ENCODE data around the gene DCTN4. TPM values are rescaled to one million over a fixed set of nuclear protein-coding genes. Genes with fewer than 3 reads are reported as not detected.
"Not testable (repeated sequence)": the region's sequence is repeated elsewhere in the genome, so short reads cannot be mapped to it uniquely, and the experiment has no call there.

DCTN4 gene
- 31.0 and 47.0 TPM in 2 replicates for total RNA-seq (2014; rRNA removed; shearing (Covaris generic))

DNA sequence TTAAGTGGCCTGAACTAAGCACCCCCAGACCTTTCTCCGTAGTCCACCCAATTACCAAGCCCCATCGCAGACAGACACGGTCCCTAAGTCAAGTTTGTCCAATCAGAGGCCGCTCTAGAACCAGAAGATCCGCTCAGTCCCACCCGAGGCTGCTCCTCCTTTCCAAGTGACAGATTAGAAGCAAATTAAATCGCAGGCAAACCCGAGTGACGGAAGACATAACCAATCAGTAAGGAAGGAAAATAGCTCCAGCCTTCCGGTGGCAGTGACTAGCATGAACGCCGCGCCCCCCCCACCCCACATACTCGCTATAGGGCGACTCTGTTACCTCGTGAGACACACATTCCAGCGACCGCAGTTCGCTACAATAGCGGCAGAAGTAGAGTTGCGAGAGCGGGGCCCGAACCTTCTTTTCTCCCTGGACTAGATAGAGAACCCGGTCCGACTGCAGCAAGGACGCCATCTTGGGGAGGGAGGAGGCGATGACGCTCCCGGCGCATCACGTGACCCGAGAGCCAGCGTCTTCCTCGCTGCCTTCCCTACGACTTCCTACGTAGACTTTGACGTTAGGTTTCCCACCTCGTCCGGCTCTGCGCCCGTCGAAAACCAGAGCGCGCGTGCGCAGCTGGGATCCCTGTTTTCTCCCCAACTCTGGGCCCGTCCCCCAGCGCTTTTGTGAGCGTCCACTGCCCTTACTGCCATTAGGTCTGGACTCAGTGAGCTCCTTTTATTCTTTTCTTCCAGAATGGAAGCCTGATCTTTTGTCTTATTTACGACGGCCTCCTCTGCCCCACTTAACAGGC lies at the start of gene DCTN4:
Gene DCTN4, minus strand, starts transcription at position 487 of the 803 bp plus-strand sequence. Its CDS starts 24 bp downstream, at position 463.
- in situ Hi-C loops (cut with HindIII; ENCODE audit: low sequenced_read_pairs): no loop called here
- DNase-seq (ENCODE audit: low spot score): peak; percentile 100

DNA sequence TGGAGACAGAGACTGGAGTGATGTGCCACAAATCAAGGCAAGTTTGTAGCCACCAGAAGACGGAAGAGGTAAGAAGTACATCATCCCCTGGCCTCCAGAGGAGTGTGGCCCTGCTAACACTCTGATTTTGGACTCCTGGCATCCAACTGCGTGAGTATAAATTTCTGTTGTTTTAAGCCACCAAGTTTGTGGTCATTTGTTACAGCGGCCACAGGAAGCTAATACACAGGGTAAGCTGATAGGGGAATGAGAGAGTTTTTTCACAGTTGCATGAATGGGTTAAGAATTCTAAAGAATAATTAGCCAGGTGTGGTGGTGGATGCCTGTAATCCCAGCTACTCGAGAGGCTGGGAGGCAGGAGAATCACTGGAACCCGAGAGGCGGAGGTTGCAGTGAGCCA lies 45.6 kb upstream of the DCTN4 start:
- no peak for DNase-seq (ENCODE audit: low spot score)
- in situ Hi-C loops (cut with HindIII; ENCODE audit: low sequenced_read_pairs): no loop called here

DNA sequence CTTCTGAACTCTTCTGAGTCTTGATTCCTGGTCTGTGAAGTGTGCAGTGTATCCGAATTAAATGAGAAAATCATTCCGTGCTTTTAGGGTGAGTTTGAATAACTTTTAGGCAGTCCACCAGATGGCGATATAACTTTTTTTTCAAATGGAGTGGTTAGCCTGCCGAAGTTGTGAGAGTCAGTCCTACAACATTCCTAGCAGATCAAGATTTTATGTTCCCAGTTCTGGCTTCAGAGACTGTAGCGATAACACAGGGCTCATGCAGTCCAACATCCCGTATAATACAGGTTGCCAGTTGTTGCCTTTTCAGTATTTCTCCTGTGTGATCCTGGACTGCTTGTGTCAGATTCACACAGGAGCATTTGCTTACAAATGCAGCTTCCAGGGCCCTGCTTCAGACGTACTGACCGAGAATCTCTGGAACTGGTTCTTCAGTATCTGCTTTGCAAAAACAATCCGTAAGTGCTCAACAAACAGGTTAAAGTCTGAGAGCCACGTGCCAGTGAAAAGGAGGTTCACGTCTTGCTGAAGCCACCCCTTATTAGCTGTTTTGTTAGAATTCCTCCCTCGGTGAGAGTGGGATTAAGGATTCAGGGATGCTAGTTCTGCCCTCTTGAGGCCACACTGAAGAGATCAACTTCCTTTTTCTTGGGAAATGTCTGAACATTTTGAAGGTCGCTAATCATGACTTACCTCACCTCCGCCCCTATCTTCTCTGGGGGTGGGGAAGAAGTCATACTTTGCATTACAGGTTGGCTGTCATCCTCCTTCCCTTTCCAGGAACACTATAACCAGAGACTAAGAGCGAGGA lies 42.5 kb upstream of the DCTN4 start:
- DNase-seq (ENCODE audit: low spot score): peak; percentile 80
- in situ Hi-C loops (cut with HindIII; ENCODE audit: low sequenced_read_pairs): no loop called here

DNA sequence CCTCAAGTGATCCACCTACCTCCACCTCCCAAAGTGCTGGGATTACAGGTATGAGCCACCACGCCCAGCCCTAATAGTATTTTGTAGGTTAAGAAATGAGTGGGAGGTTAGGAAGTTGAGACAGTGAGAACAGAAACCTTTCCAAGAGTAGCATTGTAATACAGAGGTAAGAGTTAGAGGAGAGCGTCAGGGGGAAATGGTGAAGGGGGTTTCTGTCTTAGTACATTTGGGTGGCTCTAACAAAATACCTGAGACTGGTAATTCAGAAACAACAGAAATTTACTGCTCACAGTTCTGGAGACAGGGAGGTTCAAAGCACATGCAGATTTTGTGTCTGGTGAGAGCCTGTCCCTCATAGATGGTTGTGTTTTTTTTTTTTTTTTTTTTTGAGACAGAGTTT lies 38.6 kb upstream of the DCTN4 start:
- no peak for DNase-seq (ENCODE audit: low spot score)
- in situ Hi-C loops (cut with HindIII; ENCODE audit: low sequenced_read_pairs): no loop called here

DNA sequence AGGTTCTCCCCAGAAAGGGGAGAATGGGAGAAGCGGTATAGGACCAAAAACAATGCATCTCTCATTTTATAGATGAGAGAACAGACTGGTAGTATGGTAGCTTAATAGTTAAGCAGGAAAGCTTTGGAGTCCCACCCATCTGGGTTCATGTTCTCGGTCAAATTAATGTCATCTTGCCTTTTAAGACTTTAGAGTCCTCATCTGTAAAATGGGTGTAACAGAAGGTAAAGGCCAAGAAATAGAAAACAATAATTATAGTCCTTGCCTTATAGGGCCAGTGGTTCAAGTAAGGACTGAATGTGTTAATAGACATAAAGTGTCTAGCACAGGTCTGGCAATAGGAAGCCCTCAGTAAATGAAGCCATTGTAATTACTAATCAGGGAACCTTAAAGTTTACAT lies 36.1 kb upstream of the DCTN4 start:
- in situ Hi-C loops (cut with HindIII; ENCODE audit: low sequenced_read_pairs): no loop called here
- no peak for DNase-seq (ENCODE audit: low spot score)

DNA sequence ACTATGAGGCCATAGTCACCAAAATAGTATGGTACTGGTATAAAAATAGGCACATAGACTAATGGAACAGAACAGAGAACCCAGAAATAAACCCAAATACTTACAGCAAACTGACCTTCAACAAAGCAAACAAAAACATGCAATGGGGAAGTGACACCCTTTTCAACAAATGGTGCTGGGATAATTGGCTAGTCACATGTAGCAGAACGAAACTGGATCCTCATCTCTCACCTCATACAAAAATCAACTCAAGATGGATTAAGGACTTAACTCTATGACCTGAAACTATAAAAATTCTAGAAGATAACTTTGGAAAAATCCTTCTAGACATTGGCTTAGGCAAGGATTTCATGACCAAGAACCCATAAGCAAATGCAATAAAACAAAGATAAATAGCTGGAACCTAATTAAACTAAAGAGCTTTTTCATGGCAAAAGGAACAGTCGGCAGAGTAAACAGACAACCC lies 34.6 kb upstream of the DCTN4 start:
- DNase-seq (ENCODE audit: low spot score); in situ Hi-C loops (cut with HindIII; ENCODE audit: low sequenced_read_pairs): not testable (repeated sequence)

DNA sequence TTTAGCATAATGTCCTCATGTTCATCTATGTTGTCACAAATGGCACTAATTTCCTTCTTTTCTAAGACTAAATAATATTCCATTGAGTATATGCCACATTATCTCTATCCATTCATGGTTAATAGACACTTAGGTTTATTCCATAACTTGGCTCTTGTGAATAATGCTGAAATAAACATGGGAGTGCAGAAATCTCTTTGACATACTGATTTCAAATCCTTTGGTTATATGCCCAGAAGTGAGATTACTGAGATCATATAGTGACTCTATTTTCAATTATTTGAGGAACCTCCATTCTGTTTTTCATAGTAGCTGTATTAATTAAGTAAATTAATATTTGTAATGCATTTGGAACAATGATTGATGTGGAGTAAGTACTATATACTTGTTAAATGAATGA lies 32.7 kb upstream of the DCTN4 start:
- in situ Hi-C loops (cut with HindIII; ENCODE audit: low sequenced_read_pairs): no loop called here
- no peak for DNase-seq (ENCODE audit: low spot score)

DNA sequence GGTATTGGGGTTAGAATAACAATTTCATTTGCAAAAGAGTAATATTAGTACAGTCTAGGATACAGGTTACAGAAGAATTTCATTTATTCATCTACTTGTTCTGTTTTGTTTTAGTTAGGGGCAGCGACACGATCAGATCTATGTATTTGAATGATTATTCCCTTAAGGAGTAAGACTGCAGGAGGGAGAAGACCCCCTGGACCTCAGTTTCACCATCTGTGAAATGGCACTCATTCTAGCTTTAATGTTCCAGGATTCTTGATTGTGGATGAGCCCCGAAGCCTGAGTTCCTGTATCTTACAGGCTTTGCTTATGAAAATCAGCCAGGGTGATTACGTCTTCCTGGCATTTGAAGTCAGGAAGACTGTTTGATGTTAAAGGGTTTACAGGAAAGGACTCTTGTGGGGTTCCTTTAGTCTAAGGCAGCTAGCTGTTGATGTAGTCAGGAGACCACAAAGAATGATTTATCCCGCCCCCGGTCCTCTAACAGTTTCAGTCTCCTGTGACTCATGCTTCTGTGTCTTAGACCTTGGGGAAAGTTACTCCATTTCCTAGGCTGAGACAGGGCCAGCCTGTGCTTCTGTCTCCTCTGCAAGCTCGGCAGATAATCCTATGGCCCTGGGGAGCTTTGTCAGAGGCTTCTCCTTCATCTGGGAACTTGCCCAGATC lies 31.3 kb upstream of the DCTN4 start:
- in situ Hi-C loops (cut with HindIII; ENCODE audit: low sequenced_read_pairs): loop anchor here (5.0 kb wide), 1 partner anchor 38 kb away; no protein-coding TSS in a partner anchor
- no peak for DNase-seq (ENCODE audit: low spot score)

DNA sequence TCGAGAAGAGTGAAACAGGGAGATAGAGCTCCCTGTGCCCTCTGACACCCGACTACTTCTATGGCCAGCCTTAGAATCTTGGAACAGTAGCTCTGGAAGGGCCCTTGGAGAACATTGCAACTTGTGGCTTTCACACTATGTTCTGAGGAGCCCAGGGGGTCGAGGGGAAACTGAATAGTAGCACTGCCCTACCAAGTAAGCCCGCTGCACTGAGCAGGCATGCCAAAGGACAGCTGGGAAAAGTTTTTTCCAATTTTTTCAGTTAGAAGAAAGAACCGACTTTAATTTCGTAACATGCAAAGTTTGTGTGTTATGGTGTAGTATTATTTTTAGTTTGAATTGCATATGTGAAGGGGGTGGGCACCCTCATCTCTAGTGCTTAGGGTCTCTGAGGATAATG lies 30.6 kb upstream of the DCTN4 start:
- in situ Hi-C loops (cut with HindIII; ENCODE audit: low sequenced_read_pairs): loop anchor here (5.0 kb wide), 1 partner anchor 37 kb away; no protein-coding TSS in a partner anchor
- DNase-seq (ENCODE audit: low spot score): no peak

DNA sequence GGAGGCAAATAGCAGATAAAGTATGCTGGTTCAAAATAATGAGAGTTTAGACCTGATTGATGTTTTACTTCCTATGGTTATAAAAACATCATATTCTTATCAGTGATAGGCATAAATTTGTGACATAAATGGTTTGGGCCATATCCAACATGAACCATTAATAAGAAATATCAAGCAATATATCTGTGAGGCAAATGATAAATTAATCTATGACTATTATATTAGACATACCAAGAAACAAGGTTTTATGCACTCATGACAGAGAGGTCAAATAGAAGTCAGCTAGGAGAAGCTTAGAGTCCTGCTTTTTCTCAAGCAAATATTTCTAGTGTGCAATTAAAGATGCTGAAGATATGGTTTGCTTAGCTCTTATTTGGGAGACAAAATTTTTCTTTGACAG lies 30.2 kb upstream of the DCTN4 start:
- in situ Hi-C loops (cut with HindIII; ENCODE audit: low sequenced_read_pairs): loop anchor here (5.0 kb wide), 1 partner anchor 37 kb away; no protein-coding TSS in a partner anchor
- no peak for DNase-seq (ENCODE audit: low spot score)

DNA sequence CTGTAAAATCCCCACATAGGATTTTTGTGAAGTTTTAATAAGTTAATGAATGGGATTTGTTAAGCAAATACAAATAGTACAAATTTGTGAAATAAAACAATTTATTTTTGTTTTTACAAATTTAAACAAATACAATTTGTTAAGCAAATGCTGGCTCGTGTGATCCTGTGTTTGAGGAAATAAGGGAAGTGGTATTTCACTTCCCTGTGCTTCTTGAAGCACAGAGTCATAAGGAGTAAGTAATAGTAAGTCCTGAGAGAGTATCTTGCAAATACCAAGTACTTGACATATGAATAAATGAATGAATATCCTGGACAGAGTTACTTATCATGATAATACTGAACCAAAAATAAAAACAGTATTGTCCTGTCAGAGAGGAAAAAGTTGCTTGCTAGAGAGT lies 28.8 kb upstream of the DCTN4 start:
- DNase-seq (ENCODE audit: low spot score): no peak
- in situ Hi-C loops (cut with HindIII; ENCODE audit: low sequenced_read_pairs): loop anchor here (5.0 kb wide), 1 partner anchor 35 kb away; no protein-coding TSS in a partner anchor

DNA sequence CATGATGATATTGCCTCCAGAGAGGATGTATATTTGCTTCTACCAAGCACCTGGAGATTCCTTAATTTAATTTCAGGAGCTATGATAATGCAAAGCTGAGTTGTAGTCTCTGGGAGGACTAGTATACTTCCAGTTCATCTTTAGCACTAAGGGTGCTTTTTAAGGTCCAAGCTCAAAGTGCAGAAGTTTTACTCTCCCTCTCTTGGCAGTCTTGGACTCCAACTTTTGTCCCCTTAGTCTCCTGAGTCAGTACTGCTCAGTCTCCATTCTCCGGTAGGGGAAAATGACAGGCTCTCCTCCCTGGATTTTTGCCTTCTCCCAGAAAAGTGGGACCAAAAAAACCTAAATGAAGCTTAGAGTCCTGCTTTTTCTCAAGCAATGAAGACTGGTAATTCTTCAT lies 28.1 kb upstream of the DCTN4 start:
- in situ Hi-C loops (cut with HindIII; ENCODE audit: low sequenced_read_pairs): loop anchor here (5.0 kb wide), 1 partner anchor 35 kb away; no protein-coding TSS in a partner anchor

DNA sequence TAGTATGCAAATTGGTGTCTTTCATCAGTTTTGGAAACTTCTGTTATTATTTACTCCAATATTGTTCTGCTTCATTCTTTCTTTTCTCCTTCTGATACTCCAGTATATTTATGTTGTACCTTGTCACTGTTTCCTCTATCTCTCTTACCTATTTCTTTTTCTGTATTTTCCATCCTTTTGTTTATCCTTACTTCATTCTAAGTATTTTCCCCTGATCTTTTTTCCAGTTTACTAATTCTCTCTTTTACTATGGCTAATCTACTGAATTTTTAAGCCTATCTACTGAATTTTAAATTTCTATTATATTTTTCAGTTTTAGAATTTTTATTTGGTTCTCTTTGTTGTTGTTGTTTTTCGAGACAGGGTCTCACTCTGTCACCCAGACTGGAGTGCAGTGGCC lies 27.1 kb upstream of the DCTN4 start:
- DNase-seq (ENCODE audit: low spot score): no peak
- in situ Hi-C loops (cut with HindIII; ENCODE audit: low sequenced_read_pairs): loop anchor here (5.0 kb wide), 1 partner anchor 34 kb away; no protein-coding TSS in a partner anchor

More for the DNA sequence above, 28.1 kb upstream of the DCTN4 start:
- no peak for DNase-seq (ENCODE audit: low spot score)

DNA sequence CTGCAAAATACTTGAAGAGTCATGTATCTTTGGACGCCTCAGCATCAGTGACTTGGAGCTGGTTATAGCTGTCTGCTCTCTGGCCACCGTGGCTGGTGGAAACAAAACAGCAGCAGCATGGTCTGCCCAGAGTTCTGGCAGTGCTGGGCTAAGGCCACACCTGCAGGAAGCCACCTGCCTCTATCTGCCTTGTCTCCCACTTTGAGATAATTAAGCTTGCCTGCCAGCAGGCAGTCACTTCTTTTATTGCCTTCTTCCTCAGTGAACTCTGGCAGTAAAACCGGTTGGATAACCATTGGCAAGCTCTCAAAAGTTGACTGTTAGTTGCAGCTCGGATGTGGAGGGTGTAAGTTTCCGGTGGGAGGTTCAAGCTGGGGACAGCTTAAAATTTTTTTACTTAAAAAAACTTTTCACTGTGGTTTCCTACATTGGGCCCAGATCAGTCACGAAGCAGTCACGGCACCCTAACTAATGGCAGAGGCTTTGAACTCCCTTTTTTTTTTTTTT lies 24.7 kb upstream of the DCTN4 start:
- DNase-seq (ENCODE audit: low spot score): peak; percentile 35
- in situ Hi-C loops (cut with HindIII; ENCODE audit: low sequenced_read_pairs): no loop called here

DNA sequence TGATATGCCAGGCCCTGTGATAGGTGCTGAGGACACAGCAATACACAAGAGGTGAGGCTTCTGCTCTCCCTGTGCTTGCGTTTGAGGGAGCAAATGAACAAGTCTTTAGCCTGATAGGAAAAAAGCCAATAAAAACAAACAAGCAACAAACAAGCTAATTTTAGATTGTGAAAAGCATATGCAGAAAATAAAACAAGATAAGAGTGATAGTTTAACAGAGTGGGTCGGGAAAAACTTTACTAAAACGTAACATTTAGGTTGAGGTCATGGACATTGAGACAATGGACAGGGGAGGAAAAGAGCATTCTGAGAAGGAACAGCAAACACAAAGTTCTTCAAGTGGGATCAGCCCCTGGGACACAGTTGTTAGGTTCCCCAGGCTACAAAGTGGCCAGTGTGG lies 24.0 kb upstream of the DCTN4 start:
- in situ Hi-C loops (cut with HindIII; ENCODE audit: low sequenced_read_pairs): no loop called here
- DNase-seq (ENCODE audit: low spot score): no peak

DNA sequence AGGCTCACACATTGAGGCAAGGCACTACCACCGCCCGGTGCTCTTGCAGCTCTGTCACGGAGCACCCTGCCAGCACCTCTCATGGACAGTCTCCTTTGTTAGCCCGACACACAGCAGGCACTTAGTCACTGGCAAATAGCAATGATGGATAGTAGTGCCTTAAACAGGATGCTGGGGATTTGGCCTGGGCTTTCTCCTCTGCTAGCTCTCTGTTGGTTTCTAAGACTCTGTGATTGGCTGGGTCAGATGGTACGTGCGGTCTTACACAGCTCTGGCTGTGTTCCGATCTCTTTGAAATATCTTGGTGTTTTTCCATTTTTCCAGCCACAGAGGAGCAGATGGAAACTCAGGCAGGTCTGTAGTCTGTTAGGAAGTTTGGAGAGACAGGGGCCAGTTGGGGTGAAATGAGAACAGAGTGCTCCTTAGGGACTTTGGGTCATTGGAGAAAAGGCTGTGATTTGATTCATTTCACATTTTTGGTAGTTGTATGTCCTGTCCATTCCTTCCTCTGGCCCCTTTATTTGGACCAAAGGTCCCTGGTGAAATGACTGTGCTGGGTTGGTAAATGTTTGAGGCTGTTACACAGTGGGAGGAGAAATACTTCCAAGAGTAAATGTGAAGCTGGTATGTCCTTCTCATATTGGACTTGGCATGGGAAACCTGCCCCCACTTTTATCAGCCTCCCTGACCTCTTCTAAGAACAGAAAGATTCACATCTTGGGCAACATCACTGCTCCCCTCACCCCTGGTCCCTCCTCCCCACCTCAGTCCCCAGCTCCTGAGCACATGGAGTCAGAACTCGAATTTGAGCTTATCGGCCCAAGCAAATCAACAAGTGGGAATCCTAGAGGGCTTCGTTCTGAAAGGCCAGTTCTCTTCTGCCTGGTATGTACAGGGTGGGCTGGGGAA lies 23.1 kb upstream of the DCTN4 start:
- in situ Hi-C loops (cut with HindIII; ENCODE audit: low sequenced_read_pairs): no loop called here
- peak; percentile 87 for DNase-seq (ENCODE audit: low spot score)

DNA sequence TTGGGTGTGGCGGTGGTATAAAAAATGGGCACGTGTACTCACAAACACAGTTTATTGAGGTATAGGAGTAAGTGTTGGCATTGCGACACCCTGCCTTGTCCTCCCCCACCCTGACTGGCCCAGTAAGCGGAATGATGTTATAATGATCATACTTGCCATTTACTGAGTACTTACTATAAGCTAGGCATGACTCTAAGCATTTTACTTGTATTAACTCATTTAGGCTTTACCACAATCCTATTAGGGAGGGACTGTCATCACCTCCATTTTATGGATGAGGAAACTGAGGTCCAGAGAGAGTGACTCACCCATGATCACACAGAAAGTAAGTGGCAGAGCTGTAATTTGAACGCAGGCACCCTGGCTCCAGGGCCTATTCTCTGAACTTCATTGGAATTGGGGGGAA lies 22.0 kb upstream of the DCTN4 start:
- no peak for DNase-seq (ENCODE audit: low spot score)
- in situ Hi-C loops (cut with HindIII; ENCODE audit: low sequenced_read_pairs): no loop called here

DNA sequence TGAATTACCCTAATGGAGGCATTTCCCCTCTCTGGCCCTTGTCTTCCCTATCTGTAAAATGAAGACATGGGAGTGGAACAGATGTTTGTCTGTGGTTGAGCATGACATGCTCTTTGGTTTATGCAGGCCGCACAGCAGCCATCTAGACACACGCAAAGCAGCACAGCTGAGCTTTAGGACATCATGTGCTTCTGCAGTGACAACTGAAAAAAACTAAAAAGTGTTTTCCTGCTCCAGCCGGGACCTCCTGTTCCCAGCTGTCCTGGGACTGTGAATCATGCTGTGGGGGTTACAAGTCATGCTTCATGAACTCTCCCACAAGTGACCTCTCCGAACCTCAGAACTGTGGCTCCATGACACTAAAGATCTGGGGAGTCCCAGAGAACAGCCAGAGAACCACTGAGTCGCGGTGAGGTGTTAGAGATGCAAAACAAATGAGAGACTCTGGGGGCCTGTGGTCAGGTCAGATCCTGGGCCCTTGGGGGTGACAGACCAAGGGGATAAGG lies 21.4 kb upstream of the DCTN4 start:
- no peak for DNase-seq (ENCODE audit: low spot score)
- in situ Hi-C loops (cut with HindIII; ENCODE audit: low sequenced_read_pairs): no loop called here

All from G401 (cell line).